Neuronal stem cell (in vitro differentiated cells): Measurements from ENCODE around the gene HSPA12B.

Experiments used
- DNase-seq: peaks from one replicate; pipeline ENCODE4 v3.0.0-alpha.2; 2013; ENCODE audit warnings: low spot score
- H2AFZ ChIP-seq: one replicate; pipeline ENCODE4 v1.6.1; 2013; ENCODE audit warnings: mild to moderate bottlenecking, low read length, inconsistent platforms
- H2AK5ac ChIP-seq: 2 replicates; pipeline ENCODE4 v1.6.1; 2013; ENCODE audit warnings: low read depth, mild to moderate bottlenecking, inconsistent platforms, low read length, moderate library complexity, mixed read lengths
- H2BK120ac ChIP-seq: 2 replicates; pipeline ENCODE4 v1.6.1; 2013; ENCODE audit warnings: low read depth, mild to moderate bottlenecking, inconsistent platforms, low read length, moderate library complexity, mixed read lengths
- H2BK12ac ChIP-seq: one replicate; pipeline ENCODE4 v1.6.1; 2013; ENCODE audit warnings: low read length, inconsistent platforms
- H2BK15ac ChIP-seq: 2 replicates; pipeline ENCODE4 v1.6.1; 2013; ENCODE audit warnings: mild to moderate bottlenecking, low read length, inconsistent platforms, mixed read lengths
- H2BK5ac ChIP-seq: one replicate; pipeline ENCODE4 v1.6.1; 2013; ENCODE audit warnings: inconsistent platforms, mild to moderate bottlenecking, low read length, moderate library complexity
- H3K14ac ChIP-seq: one replicate; pipeline ENCODE4 v1.6.1; 2013; ENCODE audit warnings: low read length, inconsistent platforms
- H3K18ac ChIP-seq: 2 replicates; pipeline ENCODE4 v1.6.1; 2013; ENCODE audit warnings: low read length, inconsistent platforms
- H3K23ac ChIP-seq: 2 replicates; pipeline ENCODE4 v1.6.1; 2013; ENCODE audit warnings: low read depth, mild to moderate bottlenecking, mixed read lengths, low read length, inconsistent platforms; ENCODE audit not compliant: poor library complexity
- H3K27ac ChIP-seq: replicated peaks from 3 replicates; pipeline ENCODE4 v1.5.1; 2013; ENCODE audit warnings: low read length, inconsistent platforms
- H3K27me3 ChIP-seq, 3 experiments: 2 replicates each; pipeline ENCODE4 v1.6.1; 2013; ENCODE audit warnings: low read length in 3 of 3, mild to moderate bottlenecking in 2 of 3, inconsistent platforms in 1 of 3, low read depth in 1 of 3, mixed read lengths in 1 of 3, moderate library complexity in 1 of 3; ENCODE audit not compliant: control insufficient read depth in 3 of 3, insufficient read depth in 3 of 3
- H3K36me3 ChIP-seq, 2 donors: replicated peaks in 1 of 2; 2 replicates each; pipeline ENCODE4 v1.6.1; 2013; ENCODE audit warnings: low read length in 2 of 2; ENCODE audit not compliant: control insufficient read depth in 2 of 2, insufficient read depth in 2 of 2
- H3K4ac ChIP-seq: 2 replicates; pipeline ENCODE4 v1.6.1; 2013; ENCODE audit warnings: inconsistent platforms, mild to moderate bottlenecking, low read length, moderate library complexity
- H3K4me1 ChIP-seq, 2 donors: 1 replicate in 1 of 2; 2 replicates in 1 of 2; pipeline ENCODE4 v1.6.1; 2013; ENCODE audit warnings: low read length in 2 of 2, low read depth in 1 of 2; ENCODE audit not compliant: control insufficient read depth in 2 of 2, insufficient read depth in 1 of 2
- H3K4me2 ChIP-seq: one replicate; pipeline ENCODE4 v1.6.1; 2013; ENCODE audit warnings: mild to moderate bottlenecking, low read length, inconsistent platforms; ENCODE audit not compliant: insufficient read depth, poor library complexity, severe bottlenecking
- H3K4me3 ChIP-seq, 2 donors: 2 replicates each; pipeline ENCODE4 v1.5.1; 2013; ENCODE audit warnings: low read length in 2 of 2, mild to moderate bottlenecking in 2 of 2, inconsistent platforms in 1 of 2, moderate library complexity in 1 of 2
- H3K79me1 ChIP-seq: one replicate; pipeline ENCODE4 v1.6.1; 2013; ENCODE audit warnings: low read depth, mild to moderate bottlenecking, inconsistent platforms, low read length, moderate library complexity
- H3K9ac ChIP-seq: one replicate; pipeline ENCODE4 v1.6.1; 2013; ENCODE audit warnings: mild to moderate bottlenecking, low read depth, low read length, inconsistent platforms; ENCODE audit not compliant: poor library complexity
- H3K9me3 ChIP-seq, 2 donors: replicated peaks in 1 of 2; 2 replicates each; pipeline versions ENCODE3 to v1.6.1; 2013; ENCODE audit warnings: low read length in 2 of 2, mild to moderate bottlenecking in 2 of 2, inconsistent platforms in 1 of 2, low read depth in 1 of 2, mixed read lengths in 1 of 2, moderate library complexity in 1 of 2; ENCODE audit not compliant: control insufficient read depth in 2 of 2, insufficient read depth in 1 of 2
- H4K8ac ChIP-seq: one replicate; pipeline ENCODE4 v1.6.1; 2013; ENCODE audit warnings: low read depth, mild to moderate bottlenecking, inconsistent platforms, low read length, moderate library complexity
- H4K91ac ChIP-seq: one replicate; pipeline ENCODE4 v1.6.1; 2013; ENCODE audit warnings: low read length, low read depth, mild to moderate bottlenecking, inconsistent platforms; ENCODE audit not compliant: poor library complexity
- WGBS, 2 donors: extraction: QIAGEN DNeasy Blood & Tissue Kit; methylation state at CpG; one replicate each; pipeline ENCODE4 v1.1.7; 2013; ENCODE audit warnings: missing lambda C conversion rate in 2 of 2, mixed read lengths in 1 of 2; ENCODE audit not compliant: insufficient read length in 2 of 2, insufficient replicate concordance in 1 of 2; ENCODE audit errors: extremely low coverage in 2 of 2; 5-methylcytosine and 5-hydroxymethylcytosine counted together

The HSPA12B gene

GRCh38 chr20:3758566-3758965 lies 26.1 kb downstream of the HSPA12B start:
- Histone ChIP-seq H2BK5ac (peak overlapping the region; percentile 6), H3K36me3 (peaks cover 6 to 44% of the 10 kb centered on the region in 2 donors), H3K18ac (peak overlapping the region; percentile 45), H3K9ac (no peak overlapping the region), H3K27me3 (no peaks in the 10 kb centered on the region), H3K9me3 (no peaks in the 10 kb centered on the region), H3K4me3 (no peak overlapping the region), H3K23ac (no peak overlapping the region), H4K8ac (no peak overlapping the region), H3K27ac (no peak overlapping the region), H3K14ac (no peak overlapping the region), H2BK120ac (no peak overlapping the region), H3K4me2 (no peak overlapping the region), H3K4me1 (peaks cover 0 to 18% of the 10 kb centered on the region in 2 donors), H3K4ac (no peak overlapping the region), H3K79me1 (peaks cover 5% of the 10 kb centered on the region), H2BK12ac (no peak overlapping the region), H2BK15ac (peak overlapping the region; percentile 27), H4K91ac (no peak overlapping the region), H2AK5ac (peak overlapping the region; percentile 65), H2AFZ (no peak overlapping the region)
- no peak for DNase-seq
- no CpG with 5 or more reads among the region's 11 CpGs for WGBS, 2 donors

GRCh38 chr20:3759316-3759823 lies 26.9 kb downstream of the HSPA12B start:
- H3K27me3 ChIP-seq: no peaks in the 10 kb centered on the region
- DNase-seq: no peak
- H3K36me3 ChIP-seq: peaks cover 6 to 44% of the 10 kb centered on the region in 2 donors
- no peak overlapping the region for H3K4me2 ChIP-seq
- H3K27ac ChIP-seq: no peak overlapping the region
- peak overlapping the region; percentile 6 for H2BK5ac ChIP-seq
- peaks cover 0 to 18% of the 10 kb centered on the region in 2 donors for H3K4me1 ChIP-seq
- H3K14ac ChIP-seq: peak overlapping the region; percentile 14
- peak overlapping the region; percentile 70 for H3K18ac ChIP-seq
- peaks cover 11% of the 10 kb centered on the region for H3K79me1 ChIP-seq
- no peak overlapping the region for H2AFZ ChIP-seq
- no peak overlapping the region for H2BK120ac ChIP-seq
- H3K23ac ChIP-seq: no peak overlapping the region
- no peaks in the 10 kb centered on the region for H3K9me3 ChIP-seq
- H2AK5ac ChIP-seq: peak overlapping the region; percentile 77
- no peak overlapping the region for H4K8ac ChIP-seq
- H3K9ac ChIP-seq: no peak overlapping the region
- H2BK12ac ChIP-seq: no peak overlapping the region
- H3K4ac ChIP-seq: no peak overlapping the region
- no peak overlapping the region for H3K4me3 ChIP-seq
- H2BK15ac ChIP-seq: no peak overlapping the region
- no CpG with 5 or more reads among the region's 11 CpGs for WGBS, 2 donors
- H4K91ac ChIP-seq: no peak overlapping the region

- H4K91ac ChIP-seq: no peak overlapping the region
- peak overlapping the region; percentile 92 for H3K23ac ChIP-seq
- H3K9ac ChIP-seq: peak overlapping the region; percentile 38
- H3K4me2 ChIP-seq: no peak overlapping the region
- H2AK5ac ChIP-seq: peak overlapping the region; percentile 77
- H3K27ac ChIP-seq: no peak overlapping the region
- H3K4me1 ChIP-seq: peaks cover 0 to 18% of the 10 kb centered on the region in 2 donors
- H3K4me3 ChIP-seq: no peak overlapping the region
- no peak overlapping the region for H2BK120ac ChIP-seq
- no peak overlapping the region for H3K4ac ChIP-seq
- H2BK15ac ChIP-seq: peak overlapping the region; percentile 54
- no peak overlapping the region for H2AFZ ChIP-seq
- H3K79me1 ChIP-seq: peaks cover 13% of the 10 kb centered on the region
- peak overlapping the region; percentile 70 for H3K18ac ChIP-seq
- H2BK5ac ChIP-seq: no peak overlapping the region
- H3K27me3 ChIP-seq: no peaks in the 10 kb centered on the region
- H3K14ac ChIP-seq: peak overlapping the region; percentile 14
- no peak overlapping the region for H2BK12ac ChIP-seq
- no peak overlapping the region for H4K8ac ChIP-seq
- no peaks in the 10 kb centered on the region for H3K9me3 ChIP-seq
- no CpG with 5 or more reads among the region's 11 CpGs for WGBS, 2 donors
- peaks cover 6 to 42% of the 10 kb centered on the region in 2 donors for H3K36me3 ChIP-seq
- DNase-seq: no peak
Measured at GRCh38 chr20:3759884-3760283, 27.4 kb downstream of the HSPA12B start.

GRCh38 chr20:3760655-3761348 lies 28.3 kb downstream of the HSPA12B start:
- no CpG with 5 or more reads among the region's 10 CpGs for WGBS, 2 donors
- H3K9ac ChIP-seq: no peak overlapping the region

More at GRCh38 chr20:3760655-3761348, 28.3 kb downstream of the HSPA12B start:
- H3K27ac ChIP-seq: peak overlapping the region; percentile 51
- no peaks in the 10 kb centered on the region for H3K9me3 ChIP-seq
- no peak overlapping the region for H2BK5ac ChIP-seq
- no peak overlapping the region for H3K4me2 ChIP-seq
- no peak overlapping the region for H3K4ac ChIP-seq
- no peak overlapping the region for H3K18ac ChIP-seq
- no peak overlapping the region for H3K14ac ChIP-seq
- H3K27me3 ChIP-seq: no peaks in the 10 kb centered on the region
- H2BK120ac ChIP-seq: no peak overlapping the region
- no peak overlapping the region for H3K4me3 ChIP-seq
- no peak overlapping the region for H4K8ac ChIP-seq
- H4K91ac ChIP-seq: no peak overlapping the region
- no peak overlapping the region for H2BK15ac ChIP-seq
- peaks cover 5 to 18% of the 10 kb centered on the region in 2 donors for H3K4me1 ChIP-seq
- peaks cover 20% of the 10 kb centered on the region for H3K79me1 ChIP-seq
- no peak for DNase-seq
- H2AFZ ChIP-seq: no peak overlapping the region
- no peak overlapping the region for H3K23ac ChIP-seq
- H3K36me3 ChIP-seq: peaks cover 6 to 33% of the 10 kb centered on the region in 2 donors
- no peak overlapping the region for H2BK12ac ChIP-seq
- no peak overlapping the region for H2AK5ac ChIP-seq
